ENCODE data around the gene CES4A.
A peak's percentile ranks its signal among the peaks of the same experiment; 100 is the strongest.

CES4A gene

GRCh38 chr16:67028167-67028695 is 39.8 kb downstream of the CES4A start:
- H3K4me3 ChIP-seq (ENCODE audit: low read depth, low read length) = peak overlapping the region; percentile 59
- TF ChIP-seq CTCF (IDR thresholded peaks at IDR 0.05; ENCODE audit: low read depth, low read length, missing control alignments) = no peak
- DNase-seq (ENCODE audit: low read depth) = no peak

GRCh38 chr16:67028696-67029253 is 40.4 kb downstream of the CES4A start, which contains the start of gene CBFB:
Gene CBFB (plus strand): TSS chr16:67029149. CDS start chr16:67029408, 259 bp downstream.
- peak within 1 kb of the TSS; percentile 91 for H3K4me3 ChIP-seq (ENCODE audit: low read depth, low read length)
- peak; percentile 35 for TF ChIP-seq CTCF (IDR thresholded peaks at IDR 0.05; ENCODE audit: low read depth, low read length, missing control alignments)
- peak; percentile 81 for DNase-seq (ENCODE audit: low read depth)

GRCh38 chr16:67029254-67030096 is 41.1 kb downstream of the CES4A start:
- H3K4me3 ChIP-seq (ENCODE audit: low read depth, low read length) = peak overlapping the region; percentile 91
- no peak for DNase-seq (ENCODE audit: low read depth)
- no peak for TF ChIP-seq CTCF (IDR thresholded peaks at IDR 0.05; ENCODE audit: low read depth, low read length, missing control alignments)

GRCh38 chr16:67030221-67030962 is 42.0 kb downstream of the CES4A start:
- DNase-seq (ENCODE audit: low read depth) = no peak
- no peak for TF ChIP-seq CTCF (IDR thresholded peaks at IDR 0.05; ENCODE audit: low read depth, low read length, missing control alignments)
- H3K4me3 ChIP-seq (ENCODE audit: low read depth, low read length) = peak overlapping the region; percentile 91

GRCh38 chr16:67034487-67034886 is 46.1 kb downstream of the CES4A start:
- TF ChIP-seq CTCF (IDR thresholded peaks at IDR 0.05; ENCODE audit: low read depth, low read length, missing control alignments) = no peak
- DNase-seq (ENCODE audit: low read depth) = no peak
- no peak overlapping the region for H3K4me3 ChIP-seq (ENCODE audit: low read depth, low read length)

- DNase-seq (ENCODE audit: low read depth) = no peak
- no peak overlapping the region for H3K4me3 ChIP-seq (ENCODE audit: low read depth, low read length)
- no peak for TF ChIP-seq CTCF (IDR thresholded peaks at IDR 0.05; ENCODE audit: low read depth, low read length, missing control alignments)
Observed at GRCh38 chr16:67035364-67035763, 47.0 kb downstream of the CES4A start.

Measured in GM12864 (cell line).